ENCODE results near the gene ING1. TPM values are rescaled to one million over a fixed set of nuclear protein-coding genes. Genes with fewer than 3 reads are reported as not detected.

ING1 gene
- total RNA-seq, 1 donor from 2014 or later: 13.2 TPM

DNA sequence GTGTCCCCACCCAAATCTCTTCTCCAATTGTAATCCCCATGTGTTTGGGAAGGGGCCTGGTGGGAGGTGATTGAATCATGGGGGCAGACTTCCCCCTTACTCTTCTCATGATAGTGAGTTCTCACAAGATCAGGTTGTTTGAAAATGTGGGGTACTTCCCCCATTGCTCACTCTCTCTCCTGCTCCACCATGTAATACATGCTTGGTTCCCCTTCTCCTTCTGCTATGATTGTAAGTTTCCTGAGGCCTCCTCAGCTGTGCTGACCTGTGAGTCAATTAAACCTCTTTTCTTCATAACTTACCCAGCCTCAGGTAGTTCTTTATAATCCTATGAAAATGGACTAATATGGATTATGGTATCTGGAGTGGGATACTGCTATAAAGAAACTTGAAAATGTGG, 24.1 kb downstream of the ING1 start:
- intact Hi-C loops (cut with DNase I): no loop called here
- no peaks in the 10 kb centered on the region for H3K9me3 ChIP-seq
- H3K27me3 ChIP-seq: no peaks in the 10 kb centered on the region
- no peaks in the 10 kb centered on the region for H3K4me1 ChIP-seq
- no peak overlapping the region for H3K4me3 ChIP-seq
- DNase-seq: no peak
- H3K27ac ChIP-seq: no peak overlapping the region
- ATAC-seq: no peak
- TF ChIP-seq, protein P1, sequence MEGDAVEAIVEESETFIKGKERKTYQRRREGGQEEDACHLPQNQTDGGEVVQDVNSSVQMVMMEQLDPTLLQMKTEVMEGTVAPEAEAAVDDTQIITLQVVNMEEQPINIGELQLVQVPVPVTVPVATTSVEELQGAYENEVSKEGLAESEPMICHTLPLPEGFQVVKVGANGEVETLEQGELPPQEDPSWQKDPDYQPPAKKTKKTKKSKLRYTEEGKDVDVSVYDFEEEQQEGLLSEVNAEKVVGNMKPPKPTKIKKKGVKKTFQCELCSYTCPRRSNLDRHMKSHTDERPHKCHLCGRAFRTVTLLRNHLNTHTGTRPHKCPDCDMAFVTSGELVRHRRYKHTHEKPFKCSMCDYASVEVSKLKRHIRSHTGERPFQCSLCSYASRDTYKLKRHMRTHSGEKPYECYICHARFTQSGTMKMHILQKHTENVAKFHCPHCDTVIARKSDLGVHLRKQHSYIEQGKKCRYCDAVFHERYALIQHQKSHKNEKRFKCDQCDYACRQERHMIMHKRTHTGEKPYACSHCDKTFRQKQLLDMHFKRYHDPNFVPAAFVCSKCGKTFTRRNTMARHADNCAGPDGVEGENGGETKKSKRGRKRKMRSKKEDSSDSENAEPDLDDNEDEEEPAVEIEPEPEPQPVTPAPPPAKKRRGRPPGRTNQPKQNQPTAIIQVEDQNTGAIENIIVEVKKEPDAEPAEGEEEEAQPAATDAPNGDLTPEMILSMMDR (IDR thresholded peaks at IDR 0.05): no peak
- no peaks in the 10 kb centered on the region for H3K36me3 ChIP-seq

DNA sequence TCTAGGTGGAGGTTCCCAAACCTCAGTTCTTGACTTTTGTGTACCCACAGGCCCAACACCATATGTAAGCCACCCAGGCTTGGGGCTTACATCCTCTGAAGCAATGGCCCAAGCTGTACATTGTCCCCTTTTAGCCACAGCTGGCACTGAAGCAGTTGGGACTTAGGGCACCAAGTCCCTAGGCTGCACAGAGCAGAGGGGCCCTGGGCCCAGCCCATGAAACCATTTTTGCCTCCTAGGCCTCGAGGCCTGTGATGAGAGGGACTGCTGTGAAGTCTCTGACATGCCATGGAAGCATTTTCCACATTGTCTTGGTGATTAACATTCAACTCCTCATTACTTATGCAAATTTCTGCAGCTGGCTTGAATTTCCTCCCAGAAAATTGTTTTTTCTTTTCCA, 30.2 kb downstream of the ING1 start:
- no peaks in the 10 kb centered on the region for H3K36me3 ChIP-seq
- no peak overlapping the region for H3K4me3 ChIP-seq
- ATAC-seq (no peak), DNase-seq (no peak)
- TF ChIP-seq, protein P1 (IDR thresholded peaks at IDR 0.05): no peak
- no peaks in the 10 kb centered on the region for H3K4me1 ChIP-seq
- intact Hi-C loops (cut with DNase I): no loop called here
- H3K9me3 ChIP-seq: no peaks in the 10 kb centered on the region
- no peaks in the 10 kb centered on the region for H3K27me3 ChIP-seq
- no peak overlapping the region for H3K27ac ChIP-seq

DNA sequence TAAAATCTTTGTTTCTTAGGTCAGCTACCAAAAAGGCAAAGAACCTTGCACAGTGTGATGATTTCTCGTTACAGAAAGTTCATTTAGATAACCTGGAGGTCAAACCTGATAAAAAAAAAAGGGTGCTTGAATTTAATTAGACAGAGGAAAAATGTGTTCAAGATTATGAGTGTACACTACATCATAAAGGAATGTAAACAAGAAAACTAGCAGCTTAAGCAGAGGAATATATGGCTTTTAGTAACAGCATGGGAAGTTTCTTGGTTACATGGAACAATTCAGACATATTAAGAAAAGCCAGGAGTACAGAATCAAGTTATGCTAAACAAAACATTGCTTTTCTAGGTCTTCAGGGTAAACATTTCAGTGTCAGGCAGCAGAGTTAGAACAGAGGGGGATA, 32.9 kb downstream of the ING1 start:
- Histone ChIP-seq H3K27ac (no peak overlapping the region), H3K27me3 (no peaks in the 10 kb centered on the region), H3K9me3 (no peaks in the 10 kb centered on the region), H3K4me1 (no peaks in the 10 kb centered on the region), H3K36me3 (no peaks in the 10 kb centered on the region), H3K4me3 (no peak overlapping the region)
- DNase-seq (no peak), ATAC-seq (no peak)
- TF ChIP-seq, protein P1 (IDR thresholded peaks at IDR 0.05): no peak
- intact Hi-C loops (cut with DNase I): no loop called here

- no peaks in the 10 kb centered on the region for H3K27me3 ChIP-seq
- TF ChIP-seq, protein P1 (IDR thresholded peaks at IDR 0.05): no peak
- no peak for ATAC-seq
- no peak for DNase-seq
- no peaks in the 10 kb centered on the region for H3K4me1 ChIP-seq
- no peak overlapping the region for H3K4me3 ChIP-seq
- H3K36me3 ChIP-seq: no peaks in the 10 kb centered on the region
- no peak overlapping the region for H3K27ac ChIP-seq
- H3K9me3 ChIP-seq: no peaks in the 10 kb centered on the region
- intact Hi-C loops (cut with DNase I): no loop called here
Observed at GRCh38 chr13:110748271-110748670, 34.8 kb downstream of the ING1 start.

DNA sequence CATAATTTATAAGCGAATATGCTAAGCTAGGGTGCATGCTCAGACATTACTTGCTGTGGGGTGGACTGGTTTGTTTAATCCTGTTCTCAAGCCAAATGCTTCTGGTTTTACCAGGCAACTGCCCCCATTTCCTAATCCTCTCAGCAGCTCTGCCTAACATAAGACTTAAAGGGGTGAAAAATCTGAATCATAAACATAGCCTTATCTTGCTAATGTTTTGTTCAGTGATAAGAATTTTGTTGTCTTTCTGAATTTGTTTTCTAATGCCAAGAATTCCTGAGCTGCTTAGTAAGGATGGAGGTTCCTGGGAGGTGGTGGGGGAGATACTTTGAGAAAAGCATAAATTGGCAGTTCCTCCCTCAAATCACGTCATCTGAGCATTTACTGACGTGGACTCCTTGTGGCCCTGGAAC, 42.7 kb downstream of the ING1 start:
- TF ChIP-seq, protein P1 (IDR thresholded peaks at IDR 0.05): no peak
- Histone ChIP-seq H3K36me3 (no peaks in the 10 kb centered on the region), H3K4me1 (no peaks in the 10 kb centered on the region), H3K27ac (no peak overlapping the region), H3K4me3 (no peak overlapping the region), H3K9me3 (no peaks in the 10 kb centered on the region), H3K27me3 (no peaks in the 10 kb centered on the region)
- DNase-seq: no peak
- ATAC-seq: no peak
- intact Hi-C loops (cut with DNase I): no loop called here

- no peaks in the 10 kb centered on the region for H3K9me3 ChIP-seq
- TF ChIP-seq, protein P1 (IDR thresholded peaks at IDR 0.05): no peak
- ATAC-seq: no peak
- intact Hi-C loops (cut with DNase I): no loop called here
- H3K27ac ChIP-seq: no peak overlapping the region
- H3K4me1 ChIP-seq: no peaks in the 10 kb centered on the region
- H3K4me3 ChIP-seq: no peak overlapping the region
- H3K36me3 ChIP-seq: no peaks in the 10 kb centered on the region
- no peak for DNase-seq
- no peaks in the 10 kb centered on the region for H3K27me3 ChIP-seq
Observed at GRCh38 chr13:110757296-110757695, 43.8 kb downstream of the ING1 start.
